ENCODE data around the gene ARMC3.
"Not testable (repeated sequence)": the region's sequence is repeated elsewhere in the genome, so short reads cannot be mapped to it uniquely, and the experiment has no call there.

ARMC3 gene

DNA sequence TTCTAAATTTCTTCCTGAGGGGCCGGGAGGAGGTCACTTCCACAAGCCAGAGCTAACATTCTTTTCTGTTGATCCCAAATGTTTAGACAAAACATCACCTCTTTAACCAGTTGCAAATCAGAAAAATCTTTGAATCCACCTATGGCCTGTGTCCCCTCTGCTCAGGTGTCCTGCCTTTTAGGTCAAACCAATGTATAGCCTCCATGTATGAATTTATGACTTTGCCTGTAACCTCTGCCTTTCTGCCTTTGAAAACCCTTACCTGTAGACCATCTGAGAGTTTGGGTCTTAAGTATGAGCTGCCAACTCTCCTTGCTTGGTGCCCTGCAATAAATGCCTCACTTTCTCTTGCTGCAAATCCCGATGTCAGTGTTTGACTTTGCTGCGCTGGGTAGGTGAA lies 123.4 kb downstream of the ARMC3 start:
- no peak for DNase-seq

DNA sequence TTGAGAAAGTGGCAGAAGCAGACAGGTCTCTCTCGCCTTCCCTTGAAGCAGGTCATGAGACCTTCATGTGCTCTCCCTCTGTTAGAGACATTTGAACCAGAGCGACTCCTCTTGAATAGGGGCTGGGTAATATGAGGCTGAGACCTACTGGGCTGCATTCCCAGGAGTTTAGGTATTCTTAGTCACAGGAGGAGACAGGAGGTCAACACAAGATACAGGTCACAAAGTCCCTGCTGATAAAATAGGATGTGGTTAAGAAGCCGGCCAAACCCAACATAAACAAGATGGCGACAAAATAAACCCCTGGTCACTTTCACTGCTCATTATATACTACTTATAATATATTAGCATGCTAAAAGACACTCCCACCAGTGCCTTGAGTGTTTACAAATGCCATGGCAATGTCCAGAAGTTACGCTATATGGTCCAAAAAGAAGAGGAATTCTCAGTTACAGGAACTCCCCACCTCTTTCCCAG lies 124.0 kb downstream of the ARMC3 start:
- no peak for DNase-seq

DNA sequence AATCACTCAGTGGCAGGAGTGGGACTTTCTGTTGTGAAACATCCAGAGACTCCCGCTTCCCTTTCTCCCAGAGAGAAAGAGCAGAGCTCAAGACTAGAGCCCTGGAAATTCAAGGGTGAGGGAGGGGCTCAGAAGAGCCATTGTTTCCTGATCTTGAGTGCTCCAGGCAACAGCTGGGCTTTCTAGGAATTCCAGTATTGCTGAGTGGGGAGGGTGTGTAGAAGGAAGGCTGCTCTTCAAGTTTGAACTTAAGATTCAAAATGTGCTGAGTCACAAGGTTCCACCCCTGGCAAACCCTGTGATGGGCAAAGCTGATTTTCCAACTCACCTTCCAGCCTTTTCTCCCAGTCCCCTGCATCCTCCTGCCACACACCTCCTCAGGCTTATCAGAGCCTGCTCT lies 125.2 kb downstream of the ARMC3 start:
- DNase-seq: no peak

DNA sequence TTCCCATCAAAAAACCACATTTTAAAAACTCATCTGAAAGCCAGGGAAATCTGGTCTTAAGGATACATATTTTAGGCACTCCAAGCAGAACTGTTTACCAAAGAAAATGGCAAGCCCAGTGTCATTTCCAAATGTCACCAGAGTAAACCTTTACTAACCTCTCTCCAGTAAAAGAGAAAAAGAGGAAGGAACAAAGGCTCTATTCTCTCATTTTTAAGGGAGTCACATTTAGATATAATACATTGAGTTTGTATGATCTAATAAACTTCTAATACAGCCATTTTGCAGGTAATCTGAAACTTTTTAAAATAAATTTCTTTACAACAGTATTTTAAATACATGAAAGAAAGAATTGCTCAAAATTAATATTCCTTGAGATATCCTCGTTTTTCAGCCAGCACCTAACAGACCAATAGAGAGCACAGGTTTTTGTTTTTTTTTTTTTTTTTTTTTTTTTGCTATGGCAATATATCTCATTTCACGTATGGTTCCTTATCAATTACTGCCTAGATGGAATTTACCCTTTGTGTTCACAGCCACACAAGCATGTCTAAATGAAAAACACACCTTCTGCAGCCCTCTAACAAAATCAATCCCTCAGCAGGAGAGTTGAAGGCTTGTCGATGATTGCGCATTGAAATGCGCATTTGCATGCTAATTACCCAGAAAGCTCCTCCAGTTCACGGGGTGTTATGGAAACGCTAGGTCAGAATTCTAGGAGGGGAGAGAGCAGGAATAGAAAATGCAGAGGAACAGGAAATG lies 127.8 kb downstream of the ARMC3 start:
- DNase-seq: no peak

DNA sequence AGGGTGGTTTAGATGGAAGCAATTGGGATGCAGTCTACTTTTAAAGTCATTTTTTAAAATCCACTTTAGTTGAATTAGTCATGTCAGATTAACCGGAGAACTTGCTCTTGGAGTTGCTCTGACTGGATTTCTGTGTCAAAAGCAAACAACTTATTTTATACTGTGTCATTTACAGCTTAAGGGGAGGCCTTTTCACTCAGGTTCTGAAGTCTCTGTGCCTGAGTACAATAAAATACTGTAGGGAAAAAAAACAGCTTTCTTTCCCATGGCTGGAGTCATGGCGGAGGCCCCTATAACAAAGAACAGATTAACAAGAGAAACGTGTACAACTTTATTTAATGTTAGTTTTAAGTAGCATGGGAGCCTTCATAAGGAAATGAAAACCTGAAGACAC lies 128.3 kb downstream of the ARMC3 start:
- no peak for DNase-seq

DNA sequence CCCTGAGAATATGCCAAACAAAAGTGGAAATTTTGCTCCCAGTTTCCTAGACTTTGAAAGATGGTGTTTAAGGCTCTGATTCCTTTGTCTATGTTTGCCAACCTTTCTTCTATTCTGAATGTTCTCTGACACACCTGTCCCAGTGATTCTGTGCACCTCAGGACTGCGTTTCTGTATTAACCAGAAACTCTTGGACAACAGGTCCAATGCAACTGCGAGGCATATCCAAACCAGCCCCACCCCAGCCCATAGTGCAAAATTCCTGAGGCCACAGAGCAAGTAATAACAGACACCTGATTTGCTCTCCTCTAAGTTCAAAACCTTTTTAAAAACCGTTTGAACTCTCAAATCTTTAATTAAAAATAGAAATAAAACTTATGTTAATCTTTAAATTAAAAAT lies 130.5 kb downstream of the ARMC3 start:
- no peak for DNase-seq

DNA sequence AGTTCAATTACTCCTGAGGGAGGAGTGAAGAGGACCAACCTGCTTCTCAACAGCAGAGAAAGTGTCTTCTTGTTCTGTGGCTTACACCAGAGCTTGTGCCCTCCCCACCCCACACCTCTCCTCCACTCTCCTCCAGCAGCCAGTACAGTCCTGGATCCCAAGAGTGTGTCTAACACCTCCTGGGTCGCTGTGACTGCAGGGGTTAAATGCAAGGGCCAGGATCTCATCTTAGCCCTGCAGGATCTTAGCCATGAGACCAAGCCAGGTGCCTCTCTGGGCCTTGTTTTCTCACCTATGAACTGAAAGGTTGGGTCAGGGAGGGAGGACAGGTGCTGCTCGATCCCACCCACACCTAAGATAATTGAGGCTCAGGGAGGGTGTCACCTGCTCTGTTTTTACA lies 133.1 kb downstream of the ARMC3 start:
- no peak for DNase-seq

DNA sequence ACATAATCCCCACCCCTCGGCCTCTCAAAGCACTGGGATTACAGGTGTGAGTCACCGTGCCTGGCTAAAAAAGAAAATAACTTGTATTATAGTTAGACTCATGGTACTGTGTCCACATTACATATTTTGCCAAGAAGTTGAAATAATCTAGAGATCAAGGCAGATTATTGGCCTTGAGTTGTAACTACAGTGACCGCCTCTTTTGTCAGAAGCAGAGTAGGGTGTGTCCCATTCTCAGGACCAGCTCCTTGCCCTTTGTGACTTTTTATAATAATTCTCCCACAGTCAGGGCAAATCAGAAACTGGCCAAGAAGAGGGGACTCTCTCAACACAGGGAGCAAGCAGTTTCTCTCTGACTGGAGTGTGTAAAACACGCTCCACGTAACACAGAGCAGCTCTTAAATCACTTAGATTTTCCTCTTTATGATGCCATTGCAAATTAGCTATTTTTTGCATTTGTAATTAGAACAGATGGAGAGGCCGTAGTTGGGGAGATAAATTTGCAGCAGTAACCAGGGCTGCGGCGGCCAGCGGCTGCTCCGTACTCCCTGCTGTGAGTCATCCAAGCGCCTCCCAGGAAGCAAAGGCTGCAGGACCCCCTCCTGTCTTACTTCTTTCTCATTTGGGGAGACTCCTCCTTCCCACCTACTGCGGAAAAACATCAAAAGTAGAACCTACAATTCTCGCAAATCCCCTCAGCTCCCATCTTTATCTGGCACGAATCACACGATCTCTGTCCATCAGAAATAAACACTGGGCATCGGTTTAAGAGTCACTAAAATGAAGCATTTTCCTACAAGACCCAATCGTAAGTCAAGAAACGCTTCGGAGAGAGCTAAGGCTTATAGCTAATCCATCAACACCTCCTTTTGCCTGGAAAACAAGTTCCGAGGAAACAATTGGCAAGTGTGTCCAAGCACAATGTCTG lies 135.5 kb downstream of the ARMC3 start:
- no peak for DNase-seq

DNA sequence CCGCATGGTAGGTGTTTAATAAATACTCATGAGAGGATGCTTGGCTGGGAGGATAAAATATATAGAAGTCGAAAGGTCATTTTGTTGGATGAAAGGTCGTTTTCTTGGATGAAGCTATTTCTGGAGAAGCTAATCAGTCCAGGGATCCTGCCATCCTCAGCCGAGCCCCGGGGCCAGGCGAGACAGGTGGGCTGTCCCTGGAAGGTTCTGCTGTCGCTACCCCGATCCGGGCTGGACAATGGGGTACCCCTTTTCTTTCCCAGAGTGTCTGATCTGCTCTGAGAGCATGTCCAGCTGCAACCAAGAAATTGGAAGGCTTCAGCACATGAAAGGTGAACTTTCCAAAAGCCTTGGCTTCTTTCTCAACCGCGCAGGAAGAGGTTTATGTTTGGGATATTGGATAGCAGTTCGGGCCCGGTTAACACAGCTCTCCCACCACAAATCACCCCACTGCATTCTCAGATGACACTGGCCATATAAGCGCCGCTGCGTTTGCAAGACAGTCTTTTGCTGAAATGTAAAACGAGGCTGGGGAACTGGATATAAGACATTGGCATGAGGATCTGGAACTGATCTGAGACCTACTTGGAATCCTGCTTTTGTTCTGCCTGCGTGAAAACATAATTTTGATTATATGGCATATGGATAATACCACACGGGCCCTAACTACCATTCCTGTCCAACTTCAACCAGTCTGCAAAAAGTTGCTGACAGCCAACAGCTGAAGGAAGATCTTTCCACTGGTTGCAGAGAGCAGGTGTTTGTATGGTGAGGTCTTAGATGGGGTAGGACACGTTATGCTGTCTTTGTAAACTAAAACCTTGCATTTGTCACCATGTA lies 136.3 kb downstream of the ARMC3 start:
- no peak for DNase-seq

DNA sequence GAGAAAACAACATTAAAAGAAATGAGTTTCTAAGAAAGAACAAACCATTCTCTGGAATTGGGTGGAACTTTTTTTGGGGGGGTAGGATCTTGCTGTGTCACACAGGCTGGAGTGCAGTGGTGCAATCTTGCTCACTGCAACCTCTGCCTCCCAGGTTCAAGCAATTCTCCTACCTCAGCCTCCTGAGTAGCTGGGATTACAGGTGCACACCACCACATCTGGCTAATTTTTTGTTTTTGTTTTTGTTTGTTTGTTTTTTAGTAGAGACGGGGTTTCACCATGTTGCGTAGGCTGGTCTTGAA lies 136.9 kb downstream of the ARMC3 start:
- DNase-seq: not testable (repeated sequence)

DNA sequence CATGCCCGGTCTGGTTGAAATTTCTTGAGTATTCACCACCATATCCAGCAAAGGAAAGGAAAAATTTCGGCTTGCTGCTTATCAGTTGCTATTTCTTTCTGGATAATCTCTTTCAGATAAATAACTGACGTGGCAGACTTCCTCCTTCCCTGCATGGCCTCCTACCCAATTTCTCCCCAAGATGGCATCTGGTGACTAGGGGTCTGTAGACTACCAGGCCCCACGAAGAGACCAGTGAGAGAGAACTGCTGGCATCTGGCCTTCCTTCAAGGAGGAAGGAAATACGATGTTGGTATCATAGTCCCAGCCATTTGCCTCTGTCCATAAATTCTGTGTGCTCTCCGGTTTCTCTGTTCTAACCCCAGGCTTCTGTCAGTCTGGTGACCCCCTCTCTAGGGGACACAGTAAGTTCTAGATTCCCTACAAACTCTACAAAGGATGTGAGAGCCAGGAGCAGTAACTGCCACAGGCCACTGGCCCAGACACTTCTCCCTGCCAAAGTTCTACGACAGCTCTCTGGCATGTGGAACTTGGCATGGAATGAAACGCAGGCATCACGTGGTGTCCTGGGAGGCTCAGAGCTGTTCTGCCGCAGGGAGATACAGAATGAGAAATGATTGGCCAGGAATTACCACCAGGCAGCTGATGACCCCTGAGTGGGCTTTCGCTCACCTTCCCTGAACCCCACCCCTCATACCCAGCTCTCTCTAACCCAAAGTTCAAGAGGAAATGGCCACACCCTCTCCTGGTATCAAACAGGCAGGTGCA lies 137.5 kb downstream of the ARMC3 start:
- no peak for DNase-seq

DNA sequence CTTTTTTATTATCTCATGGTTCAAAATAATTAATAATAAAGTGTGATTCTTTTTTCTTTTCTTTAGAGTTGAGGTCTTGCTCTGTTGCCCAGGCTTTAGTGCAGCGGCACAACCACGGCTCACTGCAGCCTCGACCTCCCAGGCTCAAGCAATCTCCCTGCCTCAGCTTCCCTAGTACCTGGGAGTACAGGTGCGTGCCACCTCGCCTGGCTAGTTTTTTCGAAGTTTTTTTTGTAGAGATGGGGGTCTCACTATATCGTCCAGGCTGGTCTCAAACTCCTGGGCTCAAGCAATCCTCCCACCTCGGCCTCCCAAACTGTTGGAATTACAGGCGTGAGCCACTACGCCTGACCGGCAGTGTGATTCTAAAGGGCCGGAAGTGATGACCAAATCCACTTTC lies 139.5 kb downstream of the ARMC3 start:
- no peak for DNase-seq

DNA sequence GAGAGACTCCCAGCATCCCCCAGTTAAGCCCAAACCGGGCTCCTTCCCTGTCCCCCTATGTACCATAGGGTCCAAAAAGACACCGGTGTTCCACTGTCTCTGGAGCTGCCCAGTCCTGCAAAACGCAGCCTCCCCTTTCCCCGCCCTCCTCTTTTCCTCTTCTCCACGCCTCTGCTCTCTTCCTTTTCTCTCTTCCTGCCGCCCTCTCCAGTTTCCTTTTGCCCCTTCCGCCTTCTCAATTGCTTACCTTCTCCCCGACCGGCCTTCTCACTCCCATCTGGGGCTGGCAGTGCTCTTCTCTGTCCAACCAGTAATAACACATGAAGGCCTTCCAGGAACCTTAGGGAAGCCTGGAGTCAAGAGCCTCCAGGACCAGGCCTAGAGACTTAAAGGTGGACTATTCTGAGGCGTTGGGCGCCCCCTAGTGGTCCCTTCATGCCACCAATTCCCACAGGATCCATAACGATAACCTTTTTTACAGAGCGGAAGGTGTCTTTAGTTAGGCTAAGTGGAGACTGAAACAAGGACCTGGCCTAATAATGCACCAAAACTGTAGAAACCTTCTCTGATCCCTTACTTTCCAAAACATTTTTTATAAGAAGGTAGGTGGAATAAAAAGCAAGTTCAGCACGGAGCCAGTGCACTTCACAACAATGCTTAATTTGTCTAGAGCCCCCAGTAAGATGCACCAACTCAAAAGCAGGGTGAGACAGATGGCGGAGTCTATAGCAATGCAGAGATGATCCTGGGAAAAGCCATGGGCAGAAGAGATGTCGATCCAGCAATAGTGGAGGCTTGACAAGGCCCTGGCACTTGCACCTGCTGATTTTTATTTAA lies 140.3 kb downstream of the ARMC3 start:
- peak; percentile 52 to 61 for DNase-seq

DNA sequence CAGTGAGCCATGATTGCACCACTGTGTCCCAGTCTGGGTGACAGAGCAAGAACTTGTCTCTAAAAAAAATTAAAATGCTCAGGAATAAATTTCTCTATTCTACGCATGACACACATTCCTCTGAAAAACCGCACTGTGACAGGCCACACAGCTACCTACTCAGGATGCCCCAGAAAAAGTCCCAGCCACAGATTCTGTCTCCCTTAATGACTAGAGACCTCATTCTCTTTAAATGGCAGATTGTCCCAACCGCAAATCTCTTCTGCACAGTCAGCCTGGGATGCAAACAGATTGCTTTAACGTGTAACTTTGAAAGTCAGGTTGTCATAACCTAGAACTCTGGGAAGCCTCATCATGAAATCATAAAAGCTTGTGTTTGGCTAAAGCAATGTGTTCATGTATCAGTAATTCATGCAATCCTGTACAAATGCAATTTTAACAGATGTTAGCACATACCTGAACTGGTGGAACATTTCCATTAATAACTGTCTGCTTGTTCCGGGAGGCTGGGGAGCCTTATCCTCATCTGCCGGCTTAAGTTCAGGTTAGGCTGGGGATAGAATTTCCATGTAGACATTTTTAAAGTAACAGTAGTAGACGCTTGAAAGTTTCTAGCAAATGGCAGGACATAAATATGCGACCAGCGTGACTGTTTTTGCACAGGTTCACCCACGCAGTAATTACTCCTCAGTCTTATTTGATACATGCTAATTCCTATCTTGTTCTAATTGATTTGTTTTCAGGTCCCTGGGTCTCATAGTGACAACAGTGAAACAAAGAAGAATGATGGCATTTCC lies 141.4 kb downstream of the ARMC3 start:
- DNase-seq: no peak

DNA sequence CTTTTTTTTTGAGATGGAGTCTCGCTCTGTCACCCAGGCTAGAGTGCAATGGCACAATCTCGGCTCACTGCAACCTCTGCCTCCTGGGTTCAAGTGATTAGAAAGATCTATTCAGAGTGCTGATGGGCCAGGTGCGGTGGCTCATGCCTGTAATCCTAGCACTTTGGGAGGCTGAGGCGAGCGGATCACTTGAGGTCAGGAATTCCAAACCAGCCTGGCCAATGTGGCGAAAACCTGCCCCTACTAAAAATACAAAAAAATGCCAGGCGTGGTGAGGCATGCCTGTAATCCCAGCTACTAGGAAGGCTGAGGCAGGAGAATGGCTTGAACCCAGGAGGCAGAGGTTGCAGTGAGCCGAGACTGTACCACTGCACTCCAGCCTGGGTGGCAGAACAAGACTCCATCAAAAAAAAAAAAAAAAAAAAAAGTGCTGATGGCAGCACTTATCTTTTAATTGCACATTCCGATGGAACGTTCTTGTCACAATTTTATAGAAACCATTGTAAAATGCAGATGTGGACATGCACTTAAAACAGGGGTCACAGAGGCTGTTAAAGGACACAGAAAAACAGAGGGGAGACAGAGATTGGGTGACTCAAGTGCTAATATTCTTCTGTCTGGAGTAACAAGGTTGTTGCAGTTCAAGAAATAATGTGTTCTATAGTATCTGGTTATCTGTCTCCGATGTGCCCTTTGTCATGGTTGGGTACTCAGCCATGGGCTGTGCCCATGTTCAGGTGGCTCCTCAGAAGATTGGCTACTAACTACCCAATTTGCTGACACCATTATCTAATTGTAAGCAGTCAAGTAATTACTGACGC lies 142.4 kb downstream of the ARMC3 start:
- DNase-seq: not testable (repeated sequence)

DNA sequence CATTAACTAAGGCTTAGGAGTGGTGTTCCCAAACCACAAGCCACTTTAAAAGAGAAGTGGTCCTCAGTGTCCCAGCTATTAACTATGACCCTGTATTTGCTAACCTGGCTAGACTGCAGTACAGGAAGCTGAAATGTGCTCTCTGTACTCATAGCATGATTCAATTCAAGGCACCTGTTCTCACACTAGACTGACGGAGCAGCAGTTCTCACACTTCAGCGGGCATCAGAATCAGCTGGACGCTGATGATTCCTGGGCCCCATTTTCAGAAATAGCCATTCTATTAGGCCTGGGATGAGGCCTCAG lies 143.0 kb downstream of the ARMC3 start:
- DNase-seq: no peak

DNA sequence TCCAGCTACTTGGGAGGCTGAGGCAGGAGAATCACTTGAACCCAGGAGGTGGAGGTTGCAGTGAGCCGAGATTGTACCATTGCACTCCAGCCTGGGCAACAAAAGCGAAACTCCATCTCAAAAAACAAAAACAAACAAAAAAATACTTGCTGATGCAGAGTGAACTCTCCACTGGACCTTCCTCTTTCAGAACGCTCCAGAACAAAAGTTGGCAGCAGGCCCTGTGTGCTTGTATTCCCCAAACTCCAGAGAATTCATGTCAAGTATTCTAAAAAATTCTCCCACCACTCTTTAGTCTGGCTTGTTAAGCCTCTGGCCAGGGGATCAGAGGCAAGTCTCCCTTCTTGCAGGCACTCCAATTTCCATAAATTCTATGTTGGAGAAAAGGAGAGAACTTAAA lies 144.7 kb downstream of the ARMC3 start:
- DNase-seq: not testable (repeated sequence)

DNA sequence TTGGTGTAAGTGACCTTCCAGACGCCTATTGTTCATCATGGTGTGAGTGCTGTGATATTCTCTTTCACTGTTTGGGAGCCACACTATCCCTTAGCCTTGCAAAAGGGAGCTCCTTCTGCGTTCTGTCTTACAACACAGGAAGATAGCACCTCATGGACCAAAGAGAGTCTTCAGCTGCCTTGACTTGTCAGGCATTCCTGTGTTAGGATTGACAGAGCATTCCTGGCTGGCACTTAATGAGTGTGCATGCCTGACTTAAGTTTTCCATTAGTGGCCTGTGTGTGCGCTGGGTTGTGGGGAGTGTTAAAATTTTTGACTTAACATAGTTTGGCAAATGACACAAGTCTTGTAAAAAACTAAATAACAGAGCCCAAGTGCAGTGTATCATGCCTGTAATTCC lies 145.7 kb downstream of the ARMC3 start:
- DNase-seq: no peak

DNA sequence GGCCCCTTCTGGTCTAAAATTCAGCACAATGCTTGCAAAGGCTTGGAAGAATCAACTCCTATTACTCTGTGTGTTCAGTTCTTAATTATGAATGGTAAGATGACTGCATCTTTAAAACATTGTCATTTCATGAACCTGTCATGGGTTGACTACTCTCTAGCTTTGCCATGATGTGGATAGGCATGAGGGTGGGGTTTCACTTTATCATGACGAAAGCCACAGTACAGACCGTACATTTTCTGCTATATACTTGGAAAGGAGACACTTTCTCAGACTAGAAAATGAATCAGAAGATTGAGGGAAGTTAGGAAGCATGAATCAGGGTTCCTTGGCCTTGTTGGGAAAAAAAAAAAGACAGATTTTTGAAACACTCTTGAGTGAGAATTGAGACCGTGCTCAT lies 147.8 kb downstream of the ARMC3 start:
- no peak for DNase-seq

DNA sequence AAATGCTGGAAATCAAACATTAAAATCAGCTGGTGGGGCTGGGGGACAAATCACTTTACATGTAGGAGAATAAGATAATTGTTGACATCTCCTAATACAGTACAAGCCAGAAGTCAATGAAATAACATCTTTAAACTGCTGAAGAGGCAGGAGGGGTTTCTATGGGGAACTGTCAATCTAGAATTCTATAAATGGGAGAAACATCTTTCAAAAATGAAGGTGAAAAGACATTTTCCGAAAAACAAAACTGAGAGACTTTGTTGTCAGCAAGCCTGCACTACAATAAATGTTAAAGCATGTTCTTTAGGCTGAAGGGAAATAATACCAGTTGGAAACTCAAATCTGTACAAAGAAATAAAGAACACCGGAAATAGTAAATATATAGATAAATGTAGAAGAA lies 150.3 kb downstream of the ARMC3 start:
- no peak for DNase-seq
